HEK293 (cell line): ENCODE results near the gene APBA1.
A peak's percentile ranks its signal among the peaks of the same experiment; 100 is the strongest.

ENCODE experiments used
- CTCF ChIA-PET: fragments of 350-600 bp; formaldehyde crosslinking; extraction: SDS; loops from one replicate; lab custom pipeline; 2021; ENCODE audit warnings: antibody characterized with exemption; lab: Yijun Ruan, JAX
- POLR2A ChIA-PET: fragments of 300-600 bp; formaldehyde crosslinking; extraction: SDS; loops from one replicate; lab custom pipeline; 2020; ENCODE audit warnings: antibody characterized with exemption, inconsistent platforms; lab: Yijun Ruan, JAX
- H3K27ac ChIP-seq: fragments of 200-500 bp; sonication (Bioruptor generic); 2 replicates; pipeline ENCODE4 v1.5.1; 2014; ENCODE audit warnings: low read depth, low read length, control low read depth, inconsistent platforms; ENCODE audit errors: extremely low read depth
- H3K36me3 ChIP-seq, 2 experiments: fragments of 200-500 bp in 1 of 2; sonication (Bioruptor generic) in 1 of 2; 1 replicate in 1 of 2; 2 replicates in 1 of 2; pipeline ENCODE4 v1.5.1; 2014 to 2017; ENCODE audit warnings: inconsistent platforms in 2 of 2, low read length in 2 of 2; ENCODE audit not compliant: control insufficient read depth in 2 of 2, insufficient read depth in 1 of 2
- H3K4me1 ChIP-seq: fragments of 200-500 bp; sonication (Bioruptor generic); 2 replicates; pipeline ENCODE4 v1.5.1; 2014; ENCODE audit warnings: mild to moderate bottlenecking, low read length, inconsistent platforms; ENCODE audit not compliant: control insufficient read depth, insufficient read depth
- H3K4me3 ChIP-seq: 2 replicates; pipeline ENCODE4 v1.5.1; 2011; ENCODE audit warnings: low read depth, mild to moderate bottlenecking, control low read depth, low read length, moderate library complexity
- H3K9me3 ChIP-seq: fragments of 200-500 bp; sonication (Bioruptor generic); 2 replicates; pipeline ENCODE4 v1.5.1; 2014; ENCODE audit warnings: low read depth, low read length, inconsistent platforms; ENCODE audit not compliant: control insufficient read depth, insufficient read depth
- KLF7 ChIP-seq: fragments of 450-650 bp; formaldehyde crosslinking; IDR thresholded peaks from 2 replicates; pipeline ENCODE4 v1.5.1; 2016; ENCODE audit warnings: missing biosample characterization, missing genetic modification characterization, borderline replicate concordance
- RBAK ChIP-seq: fragments of 450-650 bp; formaldehyde crosslinking; IDR thresholded peaks from 2 replicates; pipeline ENCODE4 v1.5.1; 2016; ENCODE audit warnings: missing biosample characterization, missing genetic modification characterization
- REST ChIP-seq: fragments of 450-650 bp; formaldehyde crosslinking; IDR thresholded peaks from 2 replicates; pipeline ENCODE4 v1.5.1; 2016; ENCODE audit warnings: missing biosample characterization, missing genetic modification characterization
- SCRT2 ChIP-seq: fragments of 450-650 bp; formaldehyde crosslinking; IDR thresholded peaks from 2 replicates; pipeline ENCODE4 v1.5.1; 2016; ENCODE audit warnings: missing biosample characterization, missing genetic modification characterization
- ZBTB17 ChIP-seq: fragments of 450-650 bp; formaldehyde crosslinking; IDR thresholded peaks from 2 replicates; pipeline ENCODE4 v1.5.1; 2016; ENCODE audit warnings: missing biosample characterization, missing genetic modification characterization
- ZBTB7A ChIP-seq: fragments of 450-650 bp; formaldehyde crosslinking; IDR thresholded peaks from 2 replicates; pipeline ENCODE4 v1.5.1; 2016; ENCODE audit warnings: low read depth, missing biosample characterization, missing genetic modification characterization
- ZIC2 ChIP-seq: fragments of 450-650 bp; formaldehyde crosslinking; IDR thresholded peaks from 2 replicates; pipeline ENCODE4 v1.5.1; 2016; ENCODE audit warnings: missing biosample characterization, missing genetic modification characterization
- ZNF132 ChIP-seq: fragments of 450-650 bp; formaldehyde crosslinking; IDR thresholded peaks from 2 replicates; pipeline ENCODE4 v1.5.1; 2017; ENCODE audit warnings: missing biosample characterization, missing genetic modification characterization, borderline replicate concordance
- ZNF174 ChIP-seq: fragments of 450-650 bp; formaldehyde crosslinking; IDR thresholded peaks from 2 replicates; pipeline ENCODE4 v1.5.0; 2017; ENCODE audit warnings: missing biosample characterization, mild to moderate bottlenecking, missing genetic modification characterization
- ZNF311 ChIP-seq: fragments of 450-650 bp; formaldehyde crosslinking; IDR thresholded peaks from 2 replicates; pipeline ENCODE4 v1.5.1; 2017; ENCODE audit warnings: missing biosample characterization, missing genetic modification characterization, borderline replicate concordance
- ZNF423 ChIP-seq: fragments of 450-650 bp; formaldehyde crosslinking; IDR thresholded peaks from 2 replicates; pipeline ENCODE4 v1.5.1; 2016; ENCODE audit warnings: missing biosample characterization, missing genetic modification characterization
- ZNF510 ChIP-seq: fragments of 450-650 bp; formaldehyde crosslinking; IDR thresholded peaks from 2 replicates; pipeline ENCODE4 v1.5.1; 2018; ENCODE audit warnings: mild to moderate bottlenecking, missing genetic modification characterization, missing biosample characterization; ENCODE audit not compliant: insufficient replicate concordance
- ZNF571 ChIP-seq: fragments of 450-650 bp; formaldehyde crosslinking; IDR thresholded peaks from 2 replicates; pipeline ENCODE4 v1.5.0; 2017; ENCODE audit warnings: missing biosample characterization, missing genetic modification characterization
- ZNF585B ChIP-seq: fragments of 450-650 bp; formaldehyde crosslinking; IDR thresholded peaks from 2 replicates; pipeline ENCODE4 v1.5.1; 2016; ENCODE audit warnings: missing biosample characterization, missing genetic modification characterization
- ZNF596 ChIP-seq: fragments of 450-650 bp; IDR thresholded peaks from 2 replicates; pipeline ENCODE4 v1.5.0; 2018; ENCODE audit warnings: missing biosample characterization, mild to moderate bottlenecking, missing genetic modification characterization, moderate library complexity
- ZNF639 ChIP-seq: fragments of 450-650 bp; formaldehyde crosslinking; IDR thresholded peaks from 2 replicates; pipeline ENCODE4 v1.5.1; 2016; ENCODE audit warnings: missing biosample characterization, missing genetic modification characterization
- ZNF692 ChIP-seq: fragments of 450-650 bp; formaldehyde crosslinking; IDR thresholded peaks from 2 replicates; pipeline ENCODE4 v1.5.1; 2016; ENCODE audit warnings: missing biosample characterization, missing genetic modification characterization
- ZNF785 ChIP-seq: fragments of 450-650 bp; formaldehyde crosslinking; IDR thresholded peaks from 2 replicates; pipeline ENCODE4 v1.5.1; 2016; ENCODE audit warnings: missing biosample characterization, missing genetic modification characterization
- ZNF792 ChIP-seq: fragments of 450-650 bp; formaldehyde crosslinking; IDR thresholded peaks from 2 replicates; pipeline ENCODE4 v1.5.1; 2016; ENCODE audit warnings: missing biosample characterization, missing genetic modification characterization
- ZNF830 ChIP-seq: fragments of 450-650 bp; IDR thresholded peaks from 2 replicates; pipeline ENCODE4 v1.5.0; 2018; ENCODE audit warnings: missing biosample characterization, missing genetic modification characterization, low read depth, mild to moderate bottlenecking, moderate library complexity
- ZNF843 ChIP-seq: fragments of 450-650 bp; formaldehyde crosslinking; IDR thresholded peaks from 2 replicates; pipeline ENCODE4 v1.5.1; 2016; ENCODE audit warnings: missing biosample characterization, missing genetic modification characterization
- TF ChIP-seq, protein P1 (sequence below): fragments of 450-650 bp; formaldehyde crosslinking; IDR thresholded peaks from 2 replicates; pipeline ENCODE4 v1.5.1; 2016; ENCODE audit warnings: missing biosample characterization, missing genetic modification characterization, low read depth
- TF ChIP-seq, protein P2 (sequence below): fragments of 450-650 bp; formaldehyde crosslinking; IDR thresholded peaks from 2 replicates; pipeline ENCODE4 v1.5.1; 2017; ENCODE audit warnings: missing biosample characterization, missing genetic modification characterization

The APBA1 gene

GRCh38 chr9:69494763-69495162 is 177.4 kb downstream of the APBA1 start (continued):
- TF ChIP-seq KLF7 (tag by site-specific recombination) (no peak), ZNF843 (tag by site-specific recombination) (no peak), ZNF596 (tag by site-specific recombination) (no peak), REST (tag by site-specific recombination) (no peak), ZBTB17 (tag by site-specific recombination) (no peak), ZNF692 (no peak)

GRCh38 chr9:69494208-69494607 is 178.0 kb downstream of the APBA1 start:
- TF ChIP-seq, protein P1, sequence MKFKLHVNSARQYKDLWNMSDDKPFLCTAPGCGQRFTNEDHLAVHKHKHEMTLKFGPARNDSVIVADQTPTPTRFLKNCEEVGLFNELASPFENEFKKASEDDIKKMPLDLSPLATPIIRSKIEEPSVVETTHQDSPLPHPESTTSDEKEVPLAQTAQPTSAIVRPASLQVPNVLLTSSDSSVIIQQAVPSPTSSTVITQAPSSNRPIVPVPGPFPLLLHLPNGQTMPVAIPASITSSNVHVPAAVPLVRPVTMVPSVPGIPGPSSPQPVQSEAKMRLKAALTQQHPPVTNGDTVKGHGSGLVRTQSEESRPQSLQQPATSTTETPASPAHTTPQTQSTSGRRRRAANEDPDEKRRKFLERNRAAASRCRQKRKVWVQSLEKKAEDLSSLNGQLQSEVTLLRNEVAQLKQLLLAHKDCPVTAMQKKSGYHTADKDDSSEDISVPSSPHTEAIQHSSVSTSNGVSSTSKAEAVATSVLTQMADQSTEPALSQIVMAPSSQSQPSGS = 0 out of 2 replicates have a peak, but pooled peaks have one; percentile 15
- TF ChIP-seq ZNF792 (tag by site-specific recombination) = no peak
- Histone ChIP-seq H3K4me3 (no peak overlapping the region), H3K27ac (no peak overlapping the region), H3K9me3 (no peaks in the 10 kb centered on the region), H3K4me1 (no peaks in the 10 kb centered on the region), H3K36me3 (no peaks in the 10 kb centered on the region)
- ChIA-PET POLR2A (no interaction called here), CTCF (no interaction called here)

GRCh38 chr9:69486498-69486897 is 185.7 kb downstream of the APBA1 start:
- POLR2A ChIA-PET = no interaction called here
- Histone ChIP-seq H3K4me3 (no peak overlapping the region), H3K4me1 (no peaks in the 10 kb centered on the region), H3K9me3 (no peaks in the 10 kb centered on the region)
- TF ChIP-seq ZNF692 (no peak), ZNF585B (no peak), ZNF174 (tag by site-specific recombination) (no peak), ZNF510 (tag by site-specific recombination) (no peak), ZIC2 (tag by site-specific recombination) (no peak), ZNF830 (tag by site-specific recombination) (no peak), ZBTB7A (tag by site-specific recombination) (no peak), ZNF423 (tag by site-specific recombination) (no peak), ZNF132 (tag by site-specific recombination) (no peak), ZNF785 (tag by site-specific recombination) (no peak), ZNF571 (no peak), ZNF639 (tag by site-specific recombination) (no peak), RBAK (tag by site-specific recombination) (no peak), SCRT2 (tag by site-specific recombination) (no peak), ZNF311 (tag by site-specific recombination) (no peak)
- TF ChIP-seq, protein P2, sequence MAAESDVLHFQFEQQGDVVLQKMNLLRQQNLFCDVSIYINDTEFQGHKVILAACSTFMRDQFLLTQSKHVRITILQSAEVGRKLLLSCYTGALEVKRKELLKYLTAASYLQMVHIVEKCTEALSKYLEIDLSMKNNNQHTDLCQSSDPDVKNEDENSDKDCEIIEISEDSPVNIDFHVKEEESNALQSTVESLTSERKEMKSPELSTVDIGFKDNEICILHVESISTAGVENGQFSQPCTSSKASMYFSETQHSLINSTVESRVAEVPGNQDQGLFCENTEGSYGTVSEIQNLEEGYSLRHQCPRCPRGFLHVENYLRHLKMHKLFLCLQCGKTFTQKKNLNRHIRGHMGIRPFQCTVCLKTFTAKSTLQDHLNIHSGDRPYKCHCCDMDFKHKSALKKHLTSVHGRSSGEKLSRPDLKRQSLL = no peak
- TF ChIP-seq, all 188 proteins: peak for 0
- H3K27ac ChIP-seq = no peak overlapping the region
- no peaks in the 10 kb centered on the region for H3K36me3 ChIP-seq
- CTCF ChIA-PET = no interaction called here
